Measurements from ENCODE around the gene PSEN2. TPM values are rescaled to one million over a fixed set of nuclear protein-coding genes. Genes with fewer than 3 reads are reported as not detected.

The PSEN2 gene
- total and polyA plus RNA-seq, 2 donors (not counting 3 experiments of a cell fraction or from before 2014, with no cell fraction given) = 12.5 to 19.3 TPM

GRCh38 chr1:226827968-226828513, 42.4 kb upstream of the PSEN2 start:
- H3K4me1 ChIP-seq (ENCODE audit: control insufficient read depth, extremely low read depth, insufficient read depth, low read length) = peaks cover 6% of the 10 kb centered on the region
- H2AFZ ChIP-seq (ENCODE audit: low read depth, low read length) = peak overlapping the region; percentile 94
- H3K4me2 ChIP-seq (ENCODE audit: insufficient read depth, low read length) = peak overlapping the region; percentile 49
- POLR2A ChIA-PET = interaction anchor here (0.8 kb wide), 1 partner anchor 112 kb away, joined by 3 read pairs; the partner anchor contains the start of gene COQ8A
- H3K9me1 ChIP-seq (replicated peaks; ENCODE audit: control insufficient read depth, extremely low read depth, insufficient read depth, low read length) = no peaks in the 10 kb centered on the region
- intact Hi-C loops (cut with micrococcal nuclease) = loop anchor here (1.0 to 2.0 kb wide), 8 partner anchors 89 to 609 kb away; partner anchors contain the start of gene ITPKB
- H3K27me3 ChIP-seq (ENCODE audit: control insufficient read depth in 2 of 2, insufficient read depth in 2 of 2, low read length in 2 of 2) = peaks cover 0 to 4% of the 10 kb centered on the region in 2 experiments
- FAIRE-seq (peak; percentile 87), DNase-seq (ENCODE audit: low read depth, low spot score) (peak; percentile 87)
- dilution Hi-C loops (cut with MboI; ENCODE audit: extremely low pct_ligation_motif_present, low sequenced_read_pairs) = no loop called here
- H3K4me3 ChIP-seq (replicated peaks in 1 of 3; ENCODE audit: insufficient read depth in 1 of 3, low read depth in 1 of 3, low read length in 3 of 3) = no peak overlapping the region
- TF ChIP-seq MYC (IDR thresholded peaks at IDR 0.05; ENCODE audit: low read depth, low read length) (no peak), POLR2AphosphoS5 (IDR thresholded peaks at IDR 0.05; ENCODE audit: insufficient read depth, low read depth, low read length) (peak; percentile 48), JUN (IDR thresholded peaks at IDR 0.05; ENCODE audit: borderline replicate concordance, insufficient read depth, insufficient read length, low read depth) (no peak), POLR2A (IDR thresholded peaks at IDR 0.05; ENCODE audit: low read depth, low read length) (no peak), CTCF (IDR thresholded peaks at IDR 0.05; ENCODE audit: extremely low read depth in 1 of 2, insufficient read depth in 1 of 2, low read depth in 1 of 2, low read length in 2 of 2) (peak; percentile 89 to 95), EZH2 (IDR thresholded peaks at IDR 0.05; ENCODE audit: borderline replicate concordance, low read depth, low read length, severe bottlenecking) (no peak)
- BruUV-seq (replicated peaks) = no TSS peak
- H3K9ac ChIP-seq (replicated peaks; ENCODE audit: extremely low read depth, insufficient read depth, low read length) = peak overlapping the region; percentile 77
- H3K9me3 ChIP-seq (replicated peaks; ENCODE audit: control insufficient read depth, insufficient read depth, low read length) = no peaks in the 10 kb centered on the region
- no peaks in the 10 kb centered on the region for H3K36me3 ChIP-seq (ENCODE audit: control insufficient read depth in 2 of 2, extremely low read depth in 1 of 2, insufficient read depth in 2 of 2, low read length in 2 of 2)
- H4K20me1 ChIP-seq (replicated peaks; ENCODE audit: control insufficient read depth, extremely low read depth, insufficient read depth, low read length) = no peaks in the 10 kb centered on the region
- H3K79me2 ChIP-seq (ENCODE audit: control insufficient read depth, insufficient read depth, low read length) = no peaks in the 10 kb centered on the region
- peak overlapping the region; percentile 90 for H3K27ac ChIP-seq (ENCODE audit: insufficient read depth, low read depth, low read length)
- CTCF ChIA-PET = interaction anchor here (0.5 to 5.6 kb wide), 31 partner anchors 12 to 609 kb away, joined by 3 to 85 read pairs (median 4); partner anchors contain the start of gene ITPKB
